Measurements from ENCODE around the gene CD33.
"Not testable (repeated sequence)": the region's sequence is repeated elsewhere in the genome, so short reads cannot be mapped to it uniquely, and the experiment has no call there.

CD33 gene

GRCh38 chr19:51210191-51210784, 14.6 kb upstream of the CD33 start:
- DNase-seq (ENCODE audit: low read depth in 2 of 3, low spot score in 1 of 3) = no peak

GRCh38 chr19:51210874-51211361, 14.0 kb upstream of the CD33 start:
- DNase-seq (ENCODE audit: low read depth in 2 of 3, low spot score in 1 of 3) = not testable (repeated sequence)

- no peak for DNase-seq (ENCODE audit: low read depth in 2 of 3, low spot score in 1 of 3)
These were observed 13.0 kb upstream of the CD33 start for GRCh38 chr19:51211833-51212232.

- no peak for DNase-seq (ENCODE audit: low read depth in 2 of 3, low spot score in 1 of 3)
These were observed 5.6 kb upstream of the CD33 start for GRCh38 chr19:51219307-51219706.

- DNase-seq (ENCODE audit: low read depth in 2 of 3, low spot score in 1 of 3) = no peak
These were observed 4.9 kb upstream of the CD33 start for GRCh38 chr19:51219971-51220370.

GRCh38 chr19:51220996-51221395, 3.9 kb upstream of the CD33 start:
- no peak for DNase-seq (ENCODE audit: low read depth in 2 of 3, low spot score in 1 of 3)

GRCh38 chr19:51224163-51224641, 678 bp upstream of the CD33 start:
- no peak for DNase-seq (ENCODE audit: low read depth in 2 of 3, low spot score in 1 of 3)

- no peak for DNase-seq (ENCODE audit: low read depth in 2 of 3, low spot score in 1 of 3)
These were observed 1.2 kb downstream of the CD33 start for GRCh38 chr19:51226067-51226466.

GRCh38 chr19:51227326-51227725, 2.4 kb downstream of the CD33 start:
- no peak for DNase-seq (ENCODE audit: low read depth in 2 of 3, low spot score in 1 of 3)

- no peak for DNase-seq (ENCODE audit: low read depth in 2 of 3, low spot score in 1 of 3)
These were observed 3.1 kb downstream of the CD33 start for GRCh38 chr19:51227966-51228365.

- DNase-seq (ENCODE audit: low read depth in 2 of 3, low spot score in 1 of 3) = no peak
These were observed 16.0 kb downstream of the CD33 start for GRCh38 chr19:51240866-51241265.

- DNase-seq (ENCODE audit: low read depth in 2 of 3, low spot score in 1 of 3) = no peak
These were observed 18.2 kb downstream of the CD33 start for GRCh38 chr19:51242881-51243630.

GRCh38 chr19:51246164-51246552, 21.3 kb downstream of the CD33 start:
- DNase-seq (ENCODE audit: low read depth in 2 of 3, low spot score in 1 of 3) = no peak

GRCh38 chr19:51247972-51248590, 23.2 kb downstream of the CD33 start:
- no peak for DNase-seq (ENCODE audit: low read depth in 2 of 3, low spot score in 1 of 3)

GRCh38 chr19:51250786-51251467, 26.0 kb downstream of the CD33 start, which contains the start of gene SIGLECL1:
Gene SIGLECL1, plus strand, starts transcription at chr19:51251080. Its CDS starts 12,993 bp downstream, at chr19:51264073.
- DNase-seq (ENCODE audit: low read depth in 2 of 3, low spot score in 1 of 3) = no peak

GRCh38 chr19:51251468-51251820, 26.6 kb downstream of the CD33 start:
- DNase-seq (ENCODE audit: low read depth in 2 of 3, low spot score in 1 of 3) = no peak

GRCh38 chr19:51252306-51253079, 27.6 kb downstream of the CD33 start:
- DNase-seq (ENCODE audit: low read depth in 2 of 3, low spot score in 1 of 3) = no peak

GRCh38 chr19:51253088-51253806, 28.4 kb downstream of the CD33 start:
- no peak for DNase-seq (ENCODE audit: low read depth in 2 of 3, low spot score in 1 of 3)

- no peak for DNase-seq (ENCODE audit: low read depth in 2 of 3, low spot score in 1 of 3)
These were observed 31.3 kb downstream of the CD33 start for GRCh38 chr19:51256155-51256625.

GRCh38 chr19:51257471-51257870, 32.6 kb downstream of the CD33 start:
- no peak for DNase-seq (ENCODE audit: low read depth in 2 of 3, low spot score in 1 of 3)

Measured in stimulated activated CD4-positive, alpha-beta T cell treated with anti-CD3 and anti-CD28 coated beads, Interleukin-12 subunit alpha, Interleukin-12 subunit beta, amount 100 ng/mL, for 48 hours (primary cell).